GM21447 (cell line): ENCODE data around the gene PPME1.

Experiments
- ATAC-seq: cut with Tn5 transposase; IDR thresholded peaks from one replicate; pipeline ENCODE4 v1.9.1; 2021; ENCODE audit not compliant: unreplicated experiment

Gene PPME1

DNA sequence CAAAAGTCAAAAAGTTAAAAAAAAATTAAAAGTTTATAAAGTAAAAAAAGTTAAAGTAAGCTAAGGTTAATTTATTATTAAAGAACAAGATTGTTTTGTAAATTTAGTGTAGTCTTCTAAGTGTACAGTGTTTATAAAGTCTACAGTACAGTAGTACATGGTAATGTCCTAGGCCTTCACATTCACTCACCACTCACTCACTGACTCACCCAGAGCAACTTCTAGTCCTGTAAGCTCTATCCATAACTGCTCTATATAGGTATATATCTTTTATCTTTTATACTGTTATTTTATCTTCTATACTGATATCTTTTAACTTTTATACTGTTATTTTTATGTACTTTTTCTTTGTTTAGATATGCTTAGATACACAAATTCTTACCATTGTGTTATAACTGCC lies 11.4 kb upstream of the PPME1 start:
- ATAC-seq, result no peak

DNA sequence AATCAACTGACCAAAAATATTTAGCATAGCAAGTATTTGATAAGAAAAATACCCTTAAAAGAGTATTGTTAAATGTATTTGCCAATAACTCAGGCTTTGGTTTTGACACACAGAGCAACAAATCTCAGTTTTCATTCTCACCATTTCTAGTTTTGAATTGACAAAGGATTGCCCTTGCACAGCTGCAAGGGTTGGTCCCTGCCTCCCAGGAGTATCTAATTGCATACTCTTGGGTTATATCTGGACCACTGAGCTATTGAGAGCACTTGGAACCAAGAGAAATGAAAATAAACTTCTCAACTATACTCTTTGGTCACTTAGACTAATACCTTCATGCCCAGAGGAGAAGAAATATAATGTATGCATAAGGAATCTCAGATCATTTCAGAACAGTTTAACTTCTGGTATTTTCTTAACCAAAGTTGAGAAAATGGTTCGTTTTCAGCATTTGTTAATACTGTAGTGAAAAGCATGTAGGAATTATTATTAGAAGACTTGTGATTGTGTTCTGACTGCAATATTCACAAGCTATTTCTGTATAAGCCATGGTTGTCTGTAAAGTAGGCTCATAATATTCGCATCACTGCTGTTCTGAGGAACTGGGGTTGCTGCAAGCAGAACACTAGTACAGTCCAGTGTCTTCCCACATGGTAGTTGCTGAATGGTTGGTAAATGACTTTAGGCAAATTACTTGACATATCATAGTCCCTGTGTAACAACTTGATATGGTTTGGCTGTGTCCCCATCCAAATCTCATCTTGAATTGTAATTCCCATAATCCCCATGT lies 8.2 kb upstream of the PPME1 start:
- ATAC-seq, result no peak

DNA sequence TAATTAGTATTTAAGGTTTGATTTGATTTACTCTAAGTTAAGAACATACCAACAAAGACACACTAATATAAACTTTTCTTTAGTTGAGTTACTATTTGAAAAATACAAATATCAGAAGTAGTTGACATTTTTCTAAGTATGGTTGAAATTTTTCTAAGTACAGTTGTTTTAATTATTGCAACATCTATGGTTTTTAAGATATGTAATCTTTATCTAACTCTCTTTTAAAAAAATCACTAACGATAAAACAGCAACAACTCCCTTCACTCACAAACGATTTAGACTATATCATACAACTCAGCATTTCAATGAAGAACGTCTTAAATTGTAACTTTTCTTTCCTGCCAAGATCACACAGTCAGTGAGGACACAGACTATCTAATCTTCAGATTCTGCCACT lies 2.3 kb upstream of the PPME1 start:
- no peak for ATAC-seq

DNA sequence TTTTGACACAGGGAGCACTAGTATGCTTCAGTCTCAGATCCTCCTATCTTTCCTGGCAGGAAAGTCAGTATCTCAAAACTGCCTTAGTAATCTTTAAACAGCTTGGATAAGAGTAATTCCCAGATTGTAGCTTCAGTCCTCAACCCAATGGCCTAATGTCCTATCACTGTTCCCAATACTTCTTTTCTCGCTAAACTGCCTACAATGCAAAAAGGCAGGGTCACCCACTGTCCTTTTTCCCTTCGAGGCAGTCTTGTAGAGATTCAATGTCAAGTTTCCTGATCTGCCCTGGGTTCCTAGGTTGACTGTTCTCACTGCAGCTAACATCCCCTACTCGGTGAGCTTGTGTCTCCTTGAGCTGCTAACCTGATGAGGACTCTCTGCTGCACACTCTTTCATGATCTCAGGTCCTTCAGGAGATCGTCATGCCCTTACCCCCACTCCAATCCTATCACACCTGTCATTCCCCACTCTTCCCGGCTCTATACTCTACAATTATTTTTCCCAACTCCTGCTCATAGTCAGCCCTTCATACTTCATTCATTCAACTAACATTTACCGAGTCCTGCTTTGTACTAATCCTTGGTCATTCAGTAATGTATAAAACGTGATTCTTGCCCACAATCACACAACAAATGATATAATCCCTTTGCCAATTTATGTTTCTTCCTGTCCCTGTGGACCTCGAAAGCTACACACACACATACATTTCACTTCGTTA lies 1.2 kb upstream of the PPME1 start:
- no peak for ATAC-seq

DNA sequence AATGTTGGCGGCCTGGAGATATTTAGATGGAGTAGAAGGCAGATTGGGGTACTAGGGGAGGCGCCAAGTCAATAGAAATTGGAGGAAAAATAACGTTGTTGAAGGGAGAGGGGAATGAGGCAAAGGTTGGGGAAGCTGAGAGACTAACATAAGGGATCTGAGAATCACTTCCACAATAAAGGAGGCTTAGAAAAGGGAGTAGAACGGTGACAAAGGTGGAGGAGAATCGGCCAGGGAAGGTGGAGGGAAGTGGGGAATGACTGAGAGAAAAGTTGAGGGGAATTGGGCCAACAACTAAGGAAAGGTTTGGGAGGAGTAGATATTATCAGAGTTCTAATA lies 510 bp downstream of the PPME1 start:
- no peak for ATAC-seq

DNA sequence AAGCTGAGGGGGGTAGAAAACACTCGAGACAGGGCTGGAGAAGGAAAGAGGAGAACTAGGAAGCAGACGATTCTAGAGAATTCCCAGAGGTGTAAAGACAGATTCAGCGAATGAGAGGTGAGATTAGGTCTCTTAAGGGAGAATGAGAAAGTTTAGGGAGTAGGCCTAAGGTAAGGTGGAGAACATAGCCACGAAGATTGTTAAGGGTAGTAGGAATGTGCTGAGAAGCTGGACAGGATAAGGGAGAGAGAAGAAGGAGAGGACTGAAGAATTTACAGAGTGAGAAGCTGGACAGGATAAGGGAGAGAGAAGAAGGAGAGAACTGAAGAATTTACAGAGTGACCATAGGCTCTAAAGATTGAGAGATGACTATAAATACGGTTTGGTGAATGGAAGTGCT lies 908 bp downstream of the PPME1 start:
- no peak for ATAC-seq

DNA sequence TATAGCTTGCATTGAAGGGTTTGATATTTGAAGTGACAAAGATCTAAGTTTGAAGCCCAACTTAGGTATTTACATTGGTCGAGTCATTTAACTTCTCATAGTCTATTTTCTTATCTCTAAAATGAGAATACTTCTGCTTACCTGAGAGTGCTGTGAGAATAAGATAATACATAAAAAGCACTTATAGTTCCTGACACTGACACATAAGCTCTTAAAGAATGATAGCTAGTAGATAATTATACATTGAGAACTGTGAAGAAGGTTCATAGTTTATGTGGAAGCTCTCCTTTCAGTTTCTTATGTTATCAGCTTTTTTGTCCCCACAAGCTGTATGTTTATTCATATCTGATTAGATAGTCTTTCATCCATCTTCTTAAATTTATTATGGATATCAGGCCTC lies 4.8 kb downstream of the PPME1 start:
- no peak for ATAC-seq

DNA sequence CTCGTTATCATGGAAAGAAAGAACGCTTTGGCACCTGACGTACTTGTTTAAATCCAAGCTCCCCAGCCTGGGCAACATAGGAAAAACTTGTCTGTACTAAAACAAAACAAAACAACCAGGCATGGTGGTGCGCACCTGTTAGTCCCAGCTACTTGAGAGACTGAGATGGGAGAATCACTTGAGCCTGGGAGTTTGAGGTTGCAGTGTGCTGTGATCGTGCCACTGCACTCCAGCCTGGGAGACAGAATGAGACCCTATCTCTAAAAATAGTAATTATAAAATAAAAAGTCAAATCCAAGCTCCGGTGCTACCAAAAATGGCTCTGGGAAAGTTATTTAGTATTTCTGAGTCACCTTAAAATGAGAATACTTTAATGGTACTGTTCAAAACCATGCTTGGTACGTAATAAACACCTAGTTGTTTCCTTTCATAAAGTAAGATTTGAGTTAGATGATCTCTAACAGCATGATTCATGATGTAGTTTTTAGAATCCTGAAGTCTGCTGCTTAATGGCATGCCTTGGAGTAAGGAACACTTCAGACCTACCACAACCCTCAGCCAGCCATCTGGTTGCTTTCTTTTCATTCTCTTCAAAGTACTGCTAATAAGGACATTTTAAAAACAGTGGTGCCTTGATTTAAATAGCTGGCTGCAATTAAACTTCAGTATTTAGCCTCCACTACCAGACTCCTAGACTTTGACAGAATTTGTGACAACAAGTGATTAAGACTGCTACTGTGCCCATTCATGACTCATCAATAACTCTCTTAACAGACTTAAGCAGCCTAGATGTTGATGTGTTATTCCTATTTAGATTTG lies 8.4 kb downstream of the PPME1 start:
- ATAC-seq, result no peak

DNA sequence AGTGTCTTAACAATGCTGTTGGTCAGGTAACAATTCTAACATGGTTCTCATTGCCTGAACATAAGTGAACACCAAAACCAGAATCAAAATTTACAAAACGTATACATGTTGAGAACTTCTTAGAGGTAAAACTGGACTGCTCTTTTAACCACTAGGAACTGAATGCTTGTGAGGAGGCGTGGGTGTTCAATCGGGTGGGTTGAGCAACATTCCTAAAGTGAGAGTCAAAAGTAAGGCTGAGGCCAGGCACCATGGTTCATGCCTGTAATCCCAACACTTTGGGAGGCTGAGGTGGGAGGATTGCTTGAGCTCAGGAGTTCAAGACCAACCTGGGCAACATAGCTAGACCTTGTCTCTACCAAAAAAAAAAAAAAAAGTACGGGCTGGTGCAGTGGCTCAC lies 11.5 kb downstream of the PPME1 start:
- ATAC-seq, result no peak

DNA sequence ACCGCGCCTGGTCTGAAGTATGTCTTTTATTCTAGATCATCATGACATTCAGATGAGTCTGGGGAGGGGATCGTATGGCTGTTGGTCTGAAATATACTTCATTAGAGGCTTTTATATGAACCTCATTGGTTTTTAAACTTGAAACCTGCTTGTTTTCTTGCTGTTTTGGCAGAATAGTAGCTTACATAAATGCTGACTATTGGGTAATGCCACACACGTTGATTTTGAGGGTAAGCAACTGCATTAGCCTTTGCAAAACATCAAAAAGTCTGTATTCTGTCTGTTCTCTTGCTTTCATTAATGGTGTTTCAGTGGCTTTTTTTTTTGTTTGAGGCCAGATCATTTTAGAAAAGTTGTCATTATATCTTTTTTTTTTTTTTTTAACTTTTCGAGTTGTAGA lies 14.2 kb downstream of the PPME1 start:
- ATAC-seq, result no peak

DNA sequence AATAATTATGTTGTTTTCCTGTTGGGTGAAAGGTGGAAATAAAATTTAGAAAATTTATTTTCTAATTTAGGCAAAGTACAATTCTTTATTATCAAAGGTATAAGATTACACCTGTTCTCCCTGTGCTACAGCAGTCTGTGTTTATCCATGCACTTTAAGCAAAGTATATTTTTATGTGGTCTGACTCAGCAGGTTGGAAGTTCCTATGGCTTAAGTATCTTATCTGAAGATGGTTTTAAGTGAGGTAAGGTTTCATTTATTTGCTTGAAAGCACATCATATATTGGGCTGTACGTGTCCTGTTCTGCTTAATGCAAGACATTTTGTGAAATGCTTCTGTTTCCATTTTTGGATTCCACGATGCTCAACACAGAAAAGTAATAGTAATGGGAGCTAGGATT lies 14.6 kb downstream of the PPME1 start:
- no peak for ATAC-seq

DNA sequence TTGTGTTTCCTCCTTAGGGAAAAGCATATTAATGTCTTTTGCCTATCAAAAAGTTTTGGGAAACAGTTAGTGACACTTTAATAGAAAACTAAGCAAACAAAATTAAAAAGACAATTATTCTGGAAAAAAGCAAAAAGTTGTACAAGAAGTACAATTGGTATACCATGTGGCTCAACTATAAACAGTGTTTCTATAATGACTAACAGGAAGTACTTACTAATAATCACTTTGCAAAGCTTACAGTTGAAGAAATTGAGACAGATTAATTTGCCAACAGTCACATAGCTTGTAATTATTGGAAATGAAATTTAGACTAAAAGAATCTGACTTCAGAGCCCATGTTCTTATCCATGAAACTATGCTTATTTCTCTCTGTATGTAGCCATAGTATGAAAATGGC lies 24.7 kb downstream of the PPME1 start:
- ATAC-seq, result no peak

DNA sequence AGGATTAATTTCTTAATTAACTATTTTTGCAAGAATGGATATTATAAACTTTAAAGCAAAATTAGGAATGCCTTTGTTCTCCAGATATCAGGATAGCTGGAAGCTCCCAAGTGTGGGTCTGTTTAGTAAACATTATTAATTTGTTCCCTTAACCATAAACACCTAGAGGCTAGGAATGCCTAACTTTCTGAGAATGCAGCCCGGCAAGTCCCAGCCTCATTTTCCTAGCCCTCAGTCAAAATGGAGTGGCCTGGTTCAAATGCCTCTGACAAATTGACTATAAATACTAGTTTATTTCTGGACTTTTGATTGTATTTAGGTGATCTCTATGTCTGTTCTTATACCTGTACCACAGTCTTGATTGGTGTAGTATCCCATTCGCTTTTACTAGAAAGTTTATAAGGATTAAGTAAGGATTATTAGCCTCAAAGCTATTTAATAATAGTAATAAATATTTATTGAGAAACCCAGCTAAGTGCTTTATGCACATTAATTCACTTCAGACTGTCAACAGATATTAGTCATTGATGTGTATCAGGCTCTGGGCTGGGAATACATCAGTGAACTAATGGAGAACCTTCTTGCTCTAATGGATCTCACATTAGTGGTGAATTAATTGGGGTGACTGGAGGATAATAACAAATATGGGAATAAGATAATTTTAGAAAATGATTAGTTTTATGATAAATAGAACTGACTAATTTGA lies 25.8 kb downstream of the PPME1 start:
- ATAC-seq, result no peak

DNA sequence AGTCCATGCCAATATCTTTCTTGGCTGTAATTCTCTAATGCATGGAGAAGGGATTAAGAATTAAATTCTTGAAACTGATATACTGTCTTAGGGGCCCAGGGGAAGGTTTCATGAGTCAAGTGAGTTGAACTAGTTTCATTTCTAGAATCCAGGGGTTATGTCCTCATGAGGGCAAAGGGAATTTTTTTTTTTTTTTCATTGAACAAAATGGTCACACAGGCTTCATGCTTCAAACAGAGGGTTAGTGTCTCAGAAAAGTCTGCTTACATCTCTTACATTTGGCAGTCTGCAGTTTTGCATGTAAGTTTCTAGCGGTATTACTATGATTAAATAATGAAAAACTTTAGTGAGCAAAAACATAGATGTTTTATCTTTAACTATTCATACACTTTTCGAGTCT lies 32.9 kb downstream of the PPME1 start:
- no peak for ATAC-seq

DNA sequence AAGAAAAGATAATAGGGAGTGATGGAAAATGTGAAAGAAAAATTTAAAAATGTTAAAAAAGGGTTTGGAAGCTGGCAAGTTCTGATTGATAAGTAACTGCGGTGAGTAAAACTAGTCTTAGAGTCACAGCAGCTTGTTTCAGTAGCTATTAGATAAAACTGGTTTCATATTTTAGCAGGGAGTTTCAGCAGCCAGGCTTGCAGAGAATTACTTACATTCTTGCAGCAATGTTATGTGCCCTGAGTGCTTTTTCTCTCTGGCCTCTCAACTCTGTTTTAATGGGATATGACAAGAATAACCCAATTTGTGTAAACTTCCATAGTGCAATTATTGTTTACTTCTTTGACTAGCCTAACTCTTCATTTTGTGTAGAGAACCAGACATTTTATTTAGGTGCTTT lies 33.6 kb downstream of the PPME1 start:
- no peak for ATAC-seq

DNA sequence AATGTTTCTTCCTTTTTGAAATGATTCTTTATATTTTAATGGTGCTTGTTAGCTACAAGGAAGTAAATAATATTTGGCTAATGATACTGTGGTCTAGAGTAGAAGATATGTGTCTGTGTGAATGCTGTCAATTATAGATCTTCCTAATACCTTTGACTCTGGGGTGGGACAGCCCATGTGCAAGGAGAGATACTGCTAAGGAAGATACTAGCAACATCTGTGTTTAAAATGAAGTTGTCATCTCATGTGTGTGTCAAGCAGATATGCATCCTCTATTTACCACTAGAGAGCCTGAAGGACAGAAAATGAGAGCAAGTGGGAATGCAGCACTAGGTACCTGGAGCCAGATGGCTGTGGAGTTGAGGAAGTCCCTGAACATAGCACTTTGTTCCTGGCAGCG lies 34.1 kb downstream of the PPME1 start:
- no peak for ATAC-seq

DNA sequence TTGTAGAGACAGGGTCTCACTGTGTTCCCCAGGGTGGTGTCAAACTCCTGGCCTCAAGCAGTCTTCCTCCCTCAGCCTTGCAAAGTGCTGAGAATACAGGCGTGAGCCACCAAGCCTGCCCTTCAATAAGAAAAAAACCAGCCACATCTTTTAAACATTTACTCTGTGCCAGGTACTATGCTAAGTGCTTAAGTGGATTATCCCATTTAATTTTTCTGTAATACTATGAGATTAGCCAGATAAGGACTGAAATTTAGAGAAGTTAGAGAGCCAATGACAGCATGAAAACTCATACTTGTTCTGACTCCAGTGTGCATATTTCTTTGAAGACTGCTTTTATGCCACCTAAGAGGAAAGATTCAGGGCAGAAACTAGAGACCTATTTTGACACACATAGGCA lies 35.7 kb downstream of the PPME1 start:
- ATAC-seq, result no peak

DNA sequence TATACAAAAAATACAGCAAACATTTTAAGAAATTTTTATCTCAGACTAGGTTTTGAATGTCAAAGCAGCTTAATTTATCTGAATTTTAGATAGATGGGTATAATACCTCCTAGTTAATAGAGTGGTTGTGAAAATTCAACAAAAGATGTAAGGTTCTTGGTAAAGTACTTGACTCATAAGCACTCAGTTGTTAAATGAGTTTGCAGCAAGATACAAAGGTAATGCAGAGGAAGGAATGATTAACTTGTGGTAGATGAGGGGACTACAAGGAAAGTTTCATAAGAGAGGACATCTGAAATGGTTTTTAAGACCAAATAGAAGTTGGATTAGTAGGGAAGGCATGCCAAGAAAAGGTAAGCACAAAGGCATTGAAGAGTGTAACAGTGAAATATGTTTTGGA lies 37.4 kb downstream of the PPME1 start:
- no peak for ATAC-seq

DNA sequence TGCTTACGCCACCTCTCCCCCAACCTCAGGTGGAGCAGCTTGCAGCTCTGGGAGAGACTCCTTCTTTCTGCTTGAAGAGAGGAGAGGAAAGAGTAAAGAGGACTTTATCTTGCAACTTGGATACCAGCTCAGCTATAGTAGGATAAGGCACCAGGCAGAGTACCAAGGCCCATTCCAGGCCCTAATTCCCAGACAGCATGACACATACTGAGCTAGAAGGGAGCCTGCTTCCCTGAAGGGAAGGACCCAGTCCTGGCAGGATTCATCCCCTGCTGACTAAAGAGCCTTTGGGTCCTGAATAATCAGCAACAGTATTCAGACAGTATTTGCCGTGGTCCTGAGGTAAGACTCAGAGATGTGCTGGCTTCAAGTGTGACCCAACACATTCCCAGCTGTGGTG lies 41.4 kb downstream of the PPME1 start:
- ATAC-seq, result no peak

DNA sequence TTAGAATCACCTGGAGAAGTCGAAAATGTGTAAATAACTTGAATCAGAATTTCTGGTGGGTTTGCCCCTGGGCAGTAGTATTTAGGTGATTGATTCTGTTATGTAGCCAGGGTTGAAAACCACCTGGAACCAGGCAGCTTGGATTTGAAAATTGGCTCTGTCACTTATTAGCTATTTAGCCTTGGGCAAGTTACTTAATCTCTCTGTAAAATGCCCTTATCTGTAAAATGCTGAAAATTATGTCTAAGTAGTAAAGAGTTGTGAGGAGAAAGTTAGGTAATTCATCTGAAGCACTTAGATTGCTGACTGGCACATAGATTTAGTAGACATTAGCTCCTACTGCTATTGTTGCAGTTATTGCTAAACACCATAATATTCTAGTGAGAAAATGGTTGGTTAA lies 49.3 kb downstream of the PPME1 start:
- no peak for ATAC-seq

DNA sequence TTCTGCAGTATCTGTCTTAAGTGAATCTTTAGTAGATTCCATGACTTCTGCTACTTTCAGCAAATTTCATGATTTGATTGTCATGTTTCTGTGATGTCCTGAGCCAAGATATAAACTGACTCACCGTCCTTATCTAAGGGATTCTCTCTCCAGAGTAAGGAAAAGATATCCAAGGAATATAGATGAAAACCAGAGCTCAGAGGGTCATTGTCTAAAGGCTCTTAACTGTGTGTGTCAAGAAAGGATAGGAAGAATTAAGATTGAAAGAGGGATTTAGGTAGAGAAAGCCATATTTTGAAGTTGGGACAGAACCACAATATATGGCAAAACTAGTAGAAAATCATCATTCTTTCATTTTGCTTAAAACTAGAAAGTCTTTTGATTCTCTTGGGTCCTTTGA lies 50.7 kb downstream of the PPME1 start:
- no peak for ATAC-seq
